Mesenteric fat pad (tissue), 1 donor: ENCODE measurements around the gene MYO1B. TPM values are rescaled to one million over a fixed set of nuclear protein-coding genes. Genes with fewer than 3 reads are reported as not detected.

Experiments
- DNase-seq: peaks from one replicate; pipeline ENCODE4 v3.0.0-alpha.2; 2020; ENCODE audit warnings: low spot score
- total RNA-seq: library from RNA; stranded (reverse); fragmentation: NEBNext Ultra II Directional; extraction: Animal tissue kit (Norgen Biotek cat#: 25700); gene quantifications from one replicate; pipeline ENCODE4 v1.2.1, GENCODE V29; 2021
- donor health status: DM: yes; HTN: yes; CAD: no.

MYO1B gene
- total RNA-seq, 1 donor from 2014 or later, result 63.9 TPM

DNA sequence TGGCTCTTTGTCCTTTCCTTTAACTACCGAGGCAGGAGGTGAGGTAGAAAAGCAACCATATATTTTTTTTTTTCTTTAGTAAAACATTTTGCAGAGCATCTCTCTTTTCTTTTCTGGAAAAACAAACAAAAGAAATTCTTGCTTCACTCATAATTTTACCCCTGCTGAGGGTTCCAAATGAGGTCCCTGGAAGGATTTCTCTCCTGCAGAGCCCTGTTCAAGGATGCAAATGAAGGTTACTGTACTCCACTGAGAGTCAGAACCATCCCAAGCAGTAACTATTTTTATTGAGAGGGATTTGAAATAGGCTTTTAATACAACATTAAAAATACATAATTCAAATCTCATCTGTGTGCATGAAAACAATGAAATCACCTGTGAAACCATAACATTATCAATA lies 19.5 kb upstream of the MYO1B start:
- no peak for DNase-seq

DNA sequence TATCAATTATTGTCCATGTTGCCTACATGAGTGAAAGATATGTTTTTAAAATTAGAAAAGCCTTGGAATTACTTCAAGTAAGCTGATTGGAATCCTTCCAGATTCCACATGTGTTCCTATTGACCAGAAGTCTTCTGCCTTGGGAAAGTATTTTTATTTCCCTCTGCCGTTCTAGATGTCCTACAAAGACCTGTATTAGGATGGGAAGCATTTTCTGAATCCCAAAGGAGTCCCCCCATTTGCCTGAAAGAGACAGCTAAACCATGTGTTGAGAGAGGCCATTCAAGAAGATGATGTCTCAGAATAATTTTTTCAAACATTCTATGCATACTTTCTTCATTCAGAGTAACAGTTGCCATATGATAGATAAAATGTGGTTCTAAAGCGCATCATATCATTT lies 19.0 kb upstream of the MYO1B start:
- no peak for DNase-seq

DNA sequence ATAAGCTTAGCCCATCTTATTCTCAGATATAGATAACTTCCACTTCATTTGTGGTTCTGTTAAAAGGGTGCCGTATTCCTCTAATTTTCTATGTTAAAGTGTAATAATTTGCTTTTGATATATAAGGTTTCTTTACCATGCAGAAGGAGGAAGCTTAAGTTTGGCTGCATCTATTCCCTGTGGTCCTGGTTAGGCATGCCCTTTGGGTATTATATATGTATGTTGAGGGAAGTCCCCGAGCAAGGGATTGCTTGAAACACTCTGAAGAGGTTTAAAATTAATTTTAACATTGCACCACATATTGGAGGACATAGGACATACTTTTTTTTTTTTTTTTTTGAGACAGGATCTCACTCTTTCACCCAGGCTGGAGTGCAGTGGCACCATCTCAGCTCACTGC lies 16.9 kb upstream of the MYO1B start:
- DNase-seq, result no peak

- no peak for DNase-seq
Observed at GRCh38 chr2:191228861-191229260, 16.3 kb upstream of the MYO1B start.

GRCh38 chr2:191230174-191230573 lies 15.0 kb upstream of the MYO1B start:
- DNase-seq, result no peak

DNA sequence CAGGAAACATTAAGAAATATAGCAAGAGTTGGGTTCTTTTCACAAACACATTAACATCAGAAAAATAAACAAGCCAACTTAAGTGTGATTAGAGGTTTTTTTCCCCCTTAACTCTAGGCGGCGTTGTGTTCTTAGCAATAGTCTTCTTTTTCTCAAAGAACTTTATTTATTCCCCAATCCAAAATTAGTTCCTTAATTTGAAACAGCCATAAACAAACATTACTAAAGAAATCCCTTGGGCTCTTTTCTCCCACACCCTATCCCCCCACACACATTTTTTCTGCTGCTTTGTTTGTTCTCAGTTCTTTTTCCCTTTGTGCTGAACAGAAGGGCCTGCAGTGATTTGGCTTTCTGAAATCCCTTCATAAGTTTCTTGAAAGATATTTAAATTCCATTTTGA lies 13.2 kb upstream of the MYO1B start:
- no peak for DNase-seq

DNA sequence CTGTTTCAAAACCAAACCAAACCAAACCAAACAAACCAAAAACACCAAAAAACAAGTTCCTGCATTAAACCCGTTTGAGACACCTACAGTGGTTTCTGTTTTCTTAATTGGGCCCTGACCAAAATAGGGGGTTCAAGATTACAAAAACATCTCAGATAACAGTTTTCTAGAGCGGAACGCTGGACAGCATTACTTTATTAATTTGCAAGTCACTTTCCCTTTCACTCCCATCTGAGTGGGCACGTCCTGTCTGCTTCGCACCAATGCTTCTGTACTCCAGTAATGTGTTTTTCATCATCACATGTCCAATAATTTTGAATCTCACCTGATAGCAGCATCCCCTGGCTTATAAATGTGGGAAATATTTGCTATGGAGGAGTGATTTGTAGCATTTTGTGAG lies 11.7 kb upstream of the MYO1B start:
- DNase-seq, result no peak

- DNase-seq, result no peak
Observed at GRCh38 chr2:191234376-191234775, 10.8 kb upstream of the MYO1B start.

- no peak for DNase-seq
Observed at GRCh38 chr2:191240871-191241270, 4.3 kb upstream of the MYO1B start.

DNA sequence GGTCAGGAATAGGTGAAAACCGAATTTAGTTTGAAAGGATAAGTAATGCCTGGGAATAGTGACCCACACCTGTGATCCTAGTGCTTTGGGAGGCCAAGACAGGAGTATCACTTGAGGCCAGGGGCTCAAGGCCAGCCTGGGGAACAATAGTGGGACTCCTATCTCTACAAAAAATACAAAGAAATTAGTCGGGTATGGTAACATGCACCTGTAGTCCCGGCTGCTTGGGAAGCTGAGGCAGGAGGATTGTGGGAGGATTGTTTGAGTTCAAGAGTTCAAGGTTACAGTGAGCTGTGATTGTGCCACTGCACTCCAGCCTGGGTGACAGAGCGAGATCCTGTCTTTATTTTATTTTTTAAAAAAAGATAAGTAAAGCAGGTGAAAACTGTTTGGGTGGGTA lies 3.8 kb upstream of the MYO1B start:
- no peak for DNase-seq

DNA sequence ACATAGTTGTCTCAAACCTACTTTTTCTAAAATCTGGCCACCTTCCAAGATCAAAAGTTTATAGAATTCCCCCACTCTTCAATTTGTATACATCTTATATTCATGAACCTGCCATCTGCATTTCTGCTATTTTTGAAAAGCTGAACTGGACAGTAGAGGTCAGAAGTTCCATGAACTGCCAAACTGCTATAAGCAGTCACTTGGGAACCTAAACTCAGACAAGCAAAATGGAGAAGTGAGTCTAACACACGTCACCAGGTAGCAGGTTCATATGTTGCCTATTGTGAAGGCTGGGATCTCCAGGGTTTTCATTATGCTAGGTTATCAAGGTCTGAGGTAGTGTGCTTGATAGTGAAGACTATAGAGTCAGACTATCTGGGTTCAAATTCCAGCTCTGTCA lies 2.0 kb upstream of the MYO1B start:
- no peak for DNase-seq

- DNase-seq, result no peak
Observed at GRCh38 chr2:191244350-191244749, 854 bp upstream of the MYO1B start.

DNA sequence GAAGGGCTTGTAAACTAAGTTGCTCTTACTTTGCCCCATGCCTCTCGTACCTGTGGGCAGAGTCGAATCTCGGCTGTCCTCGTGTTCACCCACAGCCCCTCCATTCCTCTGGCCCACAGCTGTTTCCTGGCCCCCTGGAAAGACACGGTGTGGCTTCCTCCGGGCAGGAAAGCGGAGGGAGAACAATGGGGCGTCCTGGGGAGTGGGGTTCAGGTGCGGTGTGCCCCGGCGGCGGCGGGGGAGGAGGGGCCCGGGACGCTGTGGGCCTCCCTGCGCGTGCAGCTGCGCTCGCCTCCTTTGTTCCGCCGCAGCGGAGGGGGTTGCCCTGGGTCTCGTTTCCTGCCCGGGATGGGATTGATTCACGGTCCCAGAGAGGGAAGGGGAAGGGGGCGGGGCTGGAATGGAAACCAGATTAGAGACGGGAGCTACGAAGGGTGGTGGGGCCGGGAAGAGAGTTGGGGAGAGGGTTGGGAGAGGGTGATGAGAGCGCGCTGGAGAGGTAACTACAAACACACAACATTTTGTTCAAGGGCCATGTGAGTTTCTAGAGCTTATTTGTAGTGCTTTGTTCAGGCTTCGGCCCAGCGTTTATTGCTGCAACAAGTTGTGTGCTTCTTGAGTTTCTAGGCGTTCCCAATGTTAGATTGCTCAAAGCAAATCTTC lies 796 bp downstream of the MYO1B start:
- DNase-seq, result peak; percentile 90

DNA sequence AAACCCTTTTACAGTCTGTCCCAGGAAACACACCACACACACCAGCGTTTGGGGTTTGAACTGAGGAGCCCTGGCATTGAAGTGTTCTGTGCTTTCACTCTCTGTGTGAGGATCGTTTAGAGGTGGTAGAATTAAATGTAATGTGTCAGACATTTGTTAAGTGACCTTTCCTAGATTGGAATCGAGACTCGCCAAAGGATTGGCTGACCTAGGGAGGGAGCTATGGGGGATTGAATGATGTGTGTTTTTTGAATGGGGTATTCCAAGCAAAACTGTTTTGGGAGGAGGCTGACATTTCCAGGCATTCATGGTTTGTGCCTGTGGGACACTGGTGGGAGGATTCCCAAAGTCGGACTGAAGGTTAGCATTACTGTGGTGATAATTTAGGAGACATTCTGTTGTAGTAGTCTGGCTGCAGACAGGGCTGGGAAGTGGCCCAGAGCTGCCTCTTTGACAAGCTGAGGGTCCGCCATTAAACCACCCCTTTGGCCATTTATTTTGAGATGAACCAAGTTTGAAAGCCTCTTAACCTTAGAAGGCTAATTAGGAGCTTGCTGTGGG lies 1.7 kb downstream of the MYO1B start:
- no peak for DNase-seq

- no peak for DNase-seq
Observed at GRCh38 chr2:191247381-191248057, 2.3 kb downstream of the MYO1B start.

DNA sequence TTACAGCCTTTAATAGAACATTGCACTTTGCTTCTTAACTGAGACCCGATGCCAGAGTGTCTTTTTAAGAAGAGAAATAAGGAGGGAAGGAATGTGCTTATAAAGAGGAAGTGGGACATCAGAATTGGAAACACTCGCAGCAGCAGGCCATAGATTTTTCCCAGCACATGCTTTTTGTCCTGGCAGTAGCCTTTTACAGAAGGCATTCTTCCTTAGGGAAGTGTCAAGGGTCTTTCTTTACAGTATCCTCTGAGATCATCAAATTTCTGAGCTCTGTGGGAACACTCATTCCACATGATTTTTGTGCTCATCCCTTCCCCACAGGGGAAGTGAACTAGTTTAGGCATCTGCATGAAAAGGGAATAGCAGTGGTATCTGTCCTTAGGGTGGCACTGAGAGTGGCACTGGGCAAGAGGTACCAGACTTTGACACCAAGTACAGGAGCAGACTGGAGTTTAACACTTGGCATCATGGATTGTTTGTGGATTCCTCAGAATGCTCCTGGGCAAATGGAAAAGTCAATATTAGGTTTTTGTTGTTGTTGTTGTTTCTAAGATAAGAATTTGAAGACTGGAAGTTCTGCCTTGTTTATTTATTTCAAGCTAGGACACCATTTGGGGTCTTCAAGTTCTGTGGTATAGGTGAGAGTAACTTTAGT lies 4.1 kb downstream of the MYO1B start:
- no peak for DNase-seq

GRCh38 chr2:191250400-191250799 lies 5.2 kb downstream of the MYO1B start:
- no peak for DNase-seq

GRCh38 chr2:191250986-191251385 lies 5.8 kb downstream of the MYO1B start:
- DNase-seq, result no peak

DNA sequence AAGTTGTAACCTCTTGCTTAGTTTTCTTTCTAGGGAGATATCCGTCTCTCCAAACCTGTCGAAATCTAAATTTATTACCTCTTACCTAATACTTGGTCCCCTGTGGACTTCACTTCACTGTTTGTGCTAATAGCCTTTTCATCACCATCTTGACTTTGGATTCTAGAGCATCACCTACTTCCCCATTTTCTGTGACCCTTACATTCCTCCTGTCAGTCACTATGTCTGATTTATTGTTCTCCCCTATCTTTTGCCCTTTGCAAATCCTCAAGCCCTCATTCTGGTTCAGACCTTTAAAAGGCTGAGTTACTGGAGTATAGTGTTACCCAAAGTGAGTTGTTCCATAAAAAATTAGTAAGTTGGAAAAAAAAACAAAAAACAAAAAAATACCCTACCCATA lies 7.5 kb downstream of the MYO1B start:
- DNase-seq, result no peak

DNA sequence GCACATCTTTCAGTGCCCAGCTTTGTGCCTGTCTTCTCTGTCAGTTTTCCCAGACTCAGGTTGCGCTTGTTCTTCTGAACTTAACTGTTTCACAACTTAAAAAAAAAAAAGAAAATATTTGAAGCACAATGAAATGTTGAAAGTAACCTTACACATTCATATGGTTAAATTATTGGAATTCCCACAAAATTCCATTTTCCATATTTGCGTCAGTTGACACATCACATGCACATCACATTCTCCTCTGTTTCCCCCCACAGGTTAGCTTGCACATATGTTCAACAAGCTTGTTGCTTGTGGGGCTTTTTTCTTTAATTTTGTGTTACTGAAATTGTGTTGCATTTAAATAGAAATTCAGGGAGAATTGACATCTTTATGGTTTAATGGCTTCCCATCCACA lies 8.3 kb downstream of the MYO1B start:
- no peak for DNase-seq

- no peak for DNase-seq
Observed at GRCh38 chr2:191255271-191255670, 10.1 kb downstream of the MYO1B start.

DNA sequence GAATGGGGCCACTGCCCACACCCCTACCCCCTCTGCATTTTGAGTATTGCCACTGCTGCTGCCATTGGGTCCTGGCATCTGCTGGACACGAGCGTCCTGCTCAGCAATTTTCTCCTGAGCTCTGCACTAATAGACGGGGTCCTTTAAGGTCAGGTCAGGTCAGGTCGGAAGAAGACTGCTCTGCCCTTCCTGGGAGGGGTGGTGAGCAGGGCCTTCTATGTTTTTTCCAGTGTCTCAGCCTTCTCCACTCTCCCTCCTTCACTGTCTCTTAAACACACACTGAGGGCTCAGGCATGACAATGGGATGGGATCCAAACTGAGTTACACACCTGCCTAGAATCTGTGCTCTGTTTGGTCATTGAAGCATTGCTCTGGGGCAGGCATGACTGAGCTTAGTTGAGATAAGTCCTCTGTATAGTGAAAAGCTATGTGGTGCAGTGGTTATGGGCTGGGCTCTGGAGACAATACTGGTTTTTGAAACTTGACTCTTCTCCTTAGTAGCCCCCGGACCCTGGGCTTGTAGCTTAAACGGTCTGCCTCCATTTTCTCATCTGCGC lies 10.6 kb downstream of the MYO1B start:
- no peak for DNase-seq
